ENCODE data around the gene SLC25A52. TPM values are rescaled to one million over a fixed set of nuclear protein-coding genes. Genes with fewer than 3 reads are reported as not detected.

The SLC25A52 gene
- total RNA-seq, 1 experiment from 2014 or later: not detected

GRCh38 chr18:31721601-31722000 is 39.1 kb downstream of the SLC25A52 start:
- H3K4ac ChIP-seq (ENCODE audit: low read depth, low read length): no peak overlapping the region
- no peak overlapping the region for H3K23ac ChIP-seq (ENCODE audit: insufficient read length, low read depth, low read length)
- H4K8ac ChIP-seq (replicated peaks; ENCODE audit: insufficient read length, low read depth, low read length): no peak overlapping the region
- no peak overlapping the region for H2AFZ ChIP-seq (ENCODE audit: low read length)
- H3K23me2 ChIP-seq (ENCODE audit: insufficient read length, low read depth, low read length, poor library complexity, severe bottlenecking): no peaks in the 10 kb centered on the region
- H3K14ac ChIP-seq (ENCODE audit: insufficient read depth, low read length): no peak overlapping the region
- no peaks in the 10 kb centered on the region for H3K79me1 ChIP-seq (ENCODE audit: insufficient read depth, low read depth, low read length, poor library complexity, severe bottlenecking)
- H3K27ac ChIP-seq (ENCODE audit: insufficient read length, low read depth, low read length): no peak overlapping the region
- H4K20me1 ChIP-seq (ENCODE audit: control insufficient read depth, insufficient read depth, insufficient read length): no peaks in the 10 kb centered on the region
- no peak for DNase-seq
- H2BK15ac ChIP-seq (ENCODE audit: low read depth, low read length): no peak overlapping the region
- no peak overlapping the region for H2AK5ac ChIP-seq (ENCODE audit: insufficient read length, low read length)
- H3K4me2 ChIP-seq (ENCODE audit: insufficient read depth, insufficient read length, low read length): no peak overlapping the region
- H3K79me2 ChIP-seq (ENCODE audit: insufficient read depth, low read length): no peaks in the 10 kb centered on the region
- no peak overlapping the region for H2BK5ac ChIP-seq (ENCODE audit: insufficient read length, low read length)
- no peak for TF ChIP-seq CTCF (conservative IDR thresholded peaks at IDR 0.05)
- no peak overlapping the region for H2BK12ac ChIP-seq (ENCODE audit: insufficient read length, low read depth, low read length)
- Mint-ChIP-seq H3K36me3 (ENCODE audit: insufficient read depth in 1 of 3, low read depth in 3 of 3) (peaks cover 7 to 16% (median 11%) of the 10 kb centered on the region in 3 experiments; a peak in 6 of 7 replicates), H3K4me1 (peaks cover 3 to 7% of the 10 kb centered on the region in 2 experiments), H3K9me3 (peaks cover 11 to 16% of the 10 kb centered on the region in 2 experiments), H3K27ac (no peak overlapping the region; a peak in 1 of 7 replicates), H3K4me3 (no peak overlapping the region; a peak in 1 of 5 replicates), H3K27me3 (ENCODE audit: low read depth) (peaks cover 4% of the 10 kb centered on the region; the same call in 1 of the 2 replicates)
- no peak overlapping the region for H3K56ac ChIP-seq (ENCODE audit: insufficient read length, low read depth, low read length)
- H3K27me3 ChIP-seq (ENCODE audit: insufficient read depth, low read length): no peaks in the 10 kb centered on the region
- H2BK120ac ChIP-seq (ENCODE audit: low read depth, low read length, poor library complexity, severe bottlenecking): no peak overlapping the region
- WGBS (ENCODE audit: extremely low coverage, insufficient read length, low lambda C conversion rate): no CpG with 5 or more reads among the region's 3 CpGs
- H4K91ac ChIP-seq (ENCODE audit: insufficient read length, low read depth, low read length): no peak overlapping the region
- H3K9me3 ChIP-seq (ENCODE audit: control insufficient read depth, low read depth, low read length): no peaks in the 10 kb centered on the region
- H3K4me1 ChIP-seq (ENCODE audit: insufficient read depth, low read length): no peaks in the 10 kb centered on the region
- no peak overlapping the region for H3T11ph ChIP-seq (ENCODE audit: low read length)
- H2BK20ac ChIP-seq (ENCODE audit: low read depth, low read length, poor library complexity, severe bottlenecking): no peak overlapping the region
- H3K9ac ChIP-seq (ENCODE audit: extremely low read depth, insufficient read length, low read length): no peak overlapping the region
- H3K18ac ChIP-seq (ENCODE audit: insufficient read length, low read depth, low read length): no peak overlapping the region
- no peak overlapping the region for H4K5ac ChIP-seq (ENCODE audit: insufficient read length, low read depth, low read length)
